MM.1S (cell line): ENCODE data around the gene KDM4B.

ENCODE experiments used
- DNase-seq: peaks from one replicate; pipeline ENCODE4 v3.0.0-alpha.2; 2015
- H2AFZ ChIP-seq: fragments of 300-600 bp; sonication (generic); 2 replicates; pipeline ENCODE4 v1.6.0; 2016; ENCODE audit warnings: antibody characterized with exemption, low read length
- H3F3A ChIP-seq: fragments of 300-600 bp; sonication (generic); 2 replicates; pipeline ENCODE4 v1.6.1; 2016; ENCODE audit warnings: mild to moderate bottlenecking, antibody characterized with exemption, low read length, moderate library complexity, mixed read lengths; ENCODE audit not compliant: insufficient read depth
- H3K27ac ChIP-seq: fragments of 300-600 bp; sonication (generic); 2 replicates; pipeline ENCODE4 v1.5.1; 2016; ENCODE audit warnings: mild to moderate bottlenecking, low read length
- H3K27me3 ChIP-seq: fragments of 300-600 bp; sonication (generic); replicated peaks from 2 replicates; pipeline ENCODE4 v1.6.0; 2016; ENCODE audit warnings: low read length; ENCODE audit not compliant: insufficient read depth
- H3K36me3 ChIP-seq: fragments of 300-600 bp; sonication (generic); replicated peaks from 2 replicates; pipeline ENCODE4 v1.6.1; 2016; ENCODE audit warnings: mild to moderate bottlenecking, low read length, mixed read lengths; ENCODE audit not compliant: insufficient read depth
- H3K4me1 ChIP-seq: fragments of 300-600 bp; sonication (generic); 2 replicates; pipeline ENCODE4 v1.6.1; 2016; ENCODE audit warnings: low read length, mixed read lengths
- H3K4me2 ChIP-seq: fragments of 300-600 bp; sonication (generic); 2 replicates; pipeline ENCODE4 v1.6.0; 2016; ENCODE audit warnings: low read depth, low read length
- H3K4me3 ChIP-seq: fragments of 300-600 bp; sonication (generic); 2 replicates; pipeline ENCODE4 v1.5.1; 2016; ENCODE audit warnings: low read length, mixed read lengths
- H3K79me2 ChIP-seq: fragments of 300-600 bp; sonication (generic); 2 replicates; pipeline ENCODE4 v1.6.1; 2016; ENCODE audit warnings: mixed run types, low read length, mixed read lengths
- H3K9ac ChIP-seq: fragments of 300-600 bp; sonication (generic); 2 replicates; pipeline ENCODE4 v1.6.1; 2016; ENCODE audit warnings: low read length, mixed read lengths
- H3K9me2 ChIP-seq: fragments of 300-600 bp; sonication (generic); replicated peaks from 2 replicates; pipeline ENCODE4 v1.6.1; 2016; ENCODE audit warnings: mild to moderate bottlenecking, low read length, mixed read lengths; ENCODE audit not compliant: insufficient read depth
- H3K9me3 ChIP-seq: fragments of 300-600 bp; sonication (generic); replicated peaks from 2 replicates; pipeline ENCODE4 v1.6.1; 2016; ENCODE audit warnings: mild to moderate bottlenecking, low read length, mixed read lengths; ENCODE audit not compliant: insufficient read depth
- H4K20me1 ChIP-seq: fragments of 300-600 bp; sonication (generic); 2 replicates; pipeline ENCODE4 v1.6.1; 2016; ENCODE audit warnings: mild to moderate bottlenecking, low read length, moderate library complexity, mixed read lengths; ENCODE audit not compliant: insufficient read depth
- CTCF ChIP-seq: fragments of 300-600 bp; sonication (generic); IDR thresholded peaks from 2 replicates; pipeline ENCODE4 v1.5.1; 2016; ENCODE audit warnings: antibody characterized with exemption, low read length, mixed read lengths
- EZH2 ChIP-seq: fragments of 300-600 bp; sonication (generic); optimal IDR thresholded peaks from 2 replicates; pipeline ENCODE3; 2017; ENCODE audit warnings: low read depth, mild to moderate bottlenecking, antibody characterized with exemption, low read length, mixed read lengths
- EZH2phosphoT487 ChIP-seq: fragments of 300-600 bp; sonication (generic); IDR thresholded peaks from 2 replicates; pipeline ENCODE4 v1.6.1; 2018; ENCODE audit warnings: antibody characterized with exemption, low read length

The KDM4B gene

DNA sequence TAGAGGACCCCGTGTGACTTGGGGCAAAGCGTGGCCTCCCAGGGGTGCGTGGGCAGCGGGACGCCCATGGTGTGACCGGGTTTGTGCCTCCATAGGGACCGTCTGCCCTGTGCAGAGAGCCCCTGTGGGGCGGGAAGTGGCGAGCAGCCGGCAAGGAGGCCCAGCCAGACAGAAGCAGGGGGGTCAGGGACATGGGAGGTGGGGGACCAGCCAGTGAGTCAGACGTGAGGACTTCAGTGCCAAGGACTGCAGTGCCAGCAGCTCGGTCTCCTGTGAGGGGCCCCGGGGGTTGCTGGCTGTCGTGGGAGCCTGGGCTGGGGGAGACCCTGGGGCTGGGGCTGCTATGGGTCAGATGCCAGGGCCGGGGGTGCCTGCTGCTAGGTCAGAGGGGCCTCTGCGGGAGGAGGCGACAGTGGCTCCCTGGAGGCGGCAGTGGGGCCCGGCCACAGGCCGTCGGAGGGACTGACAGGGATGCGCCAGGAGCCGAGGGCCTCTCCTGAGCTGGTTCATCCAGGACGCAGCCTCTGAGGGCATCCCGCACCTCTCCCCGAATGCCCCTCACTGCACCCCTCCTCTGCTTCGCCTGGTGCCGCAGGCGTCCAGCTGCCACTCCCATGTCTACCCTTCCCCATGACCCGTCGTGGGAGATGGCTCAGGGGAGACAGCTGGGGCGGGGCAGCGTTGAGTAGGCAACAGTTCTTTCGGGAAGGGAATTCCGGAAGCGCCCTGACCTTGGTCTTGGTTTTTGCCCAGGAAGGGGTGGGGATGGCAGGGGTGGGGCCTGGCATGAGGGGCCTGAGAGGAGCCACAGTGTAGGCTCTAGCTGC is 80.0 kb downstream of the KDM4B start:
- Histone ChIP-seq H3K4me1 (no peaks in the 10 kb centered on the region), H3K4me2 (no peak overlapping the region), H3K27ac (no peak overlapping the region), H3K9me3 (no peaks in the 10 kb centered on the region), H3K4me3 (no peak overlapping the region), H3K79me2 (peaks cover 16% of the 10 kb centered on the region), H3K9ac (no peak overlapping the region), H3K9me2 (no peaks in the 10 kb centered on the region), H2AFZ (no peak overlapping the region), H4K20me1 (no peaks in the 10 kb centered on the region), H3K27me3 (no peaks in the 10 kb centered on the region), H3F3A (no peaks in the 10 kb centered on the region), H3K36me3 (peaks cover 3% of the 10 kb centered on the region; the same call in 1 of the 2 replicates)
- no peak for TF ChIP-seq EZH2
- DNase-seq = no peak

- H3K4me3 ChIP-seq = no peak overlapping the region
- no peaks in the 10 kb centered on the region for H4K20me1 ChIP-seq
- no peak for TF ChIP-seq CTCF
- TF ChIP-seq EZH2 = no peak
- no peak for TF ChIP-seq EZH2phosphoT487
- no peaks in the 10 kb centered on the region for H3K9me3 ChIP-seq
- no peak overlapping the region for H2AFZ ChIP-seq
- H3K27me3 ChIP-seq = no peaks in the 10 kb centered on the region
- H3K9ac ChIP-seq = no peak overlapping the region
- no peaks in the 10 kb centered on the region for H3F3A ChIP-seq
- no peaks in the 10 kb centered on the region for H3K4me1 ChIP-seq
- peaks cover 14% of the 10 kb centered on the region for H3K79me2 ChIP-seq
- H3K36me3 ChIP-seq = peaks cover 3% of the 10 kb centered on the region; the same call in 1 of the 2 replicates
- no peaks in the 10 kb centered on the region for H3K9me2 ChIP-seq
- no peak overlapping the region for H3K4me2 ChIP-seq
- H3K27ac ChIP-seq = no peak overlapping the region
- no peak for DNase-seq
Observed at GRCh38 chr19:5049561-5049960, 80.6 kb downstream of the KDM4B start.

- Histone ChIP-seq H3K9me3 (no peaks in the 10 kb centered on the region), H3F3A (no peaks in the 10 kb centered on the region), H3K9me2 (no peaks in the 10 kb centered on the region), H3K27ac (no peak overlapping the region), H3K36me3 (peaks cover 3% of the 10 kb centered on the region; the same call in 1 of the 2 replicates), H3K79me2 (peaks cover 12% of the 10 kb centered on the region), H2AFZ (no peak overlapping the region), H4K20me1 (no peaks in the 10 kb centered on the region), H3K4me2 (no peak overlapping the region), H3K27me3 (no peaks in the 10 kb centered on the region), H3K4me1 (no peaks in the 10 kb centered on the region), H3K4me3 (no peak overlapping the region), H3K9ac (no peak overlapping the region)
- no peak for TF ChIP-seq EZH2phosphoT487
- no peak for TF ChIP-seq CTCF
- no peak for TF ChIP-seq EZH2
- DNase-seq = no peak
Observed at GRCh38 chr19:5050067-5050656, 81.2 kb downstream of the KDM4B start.

DNA sequence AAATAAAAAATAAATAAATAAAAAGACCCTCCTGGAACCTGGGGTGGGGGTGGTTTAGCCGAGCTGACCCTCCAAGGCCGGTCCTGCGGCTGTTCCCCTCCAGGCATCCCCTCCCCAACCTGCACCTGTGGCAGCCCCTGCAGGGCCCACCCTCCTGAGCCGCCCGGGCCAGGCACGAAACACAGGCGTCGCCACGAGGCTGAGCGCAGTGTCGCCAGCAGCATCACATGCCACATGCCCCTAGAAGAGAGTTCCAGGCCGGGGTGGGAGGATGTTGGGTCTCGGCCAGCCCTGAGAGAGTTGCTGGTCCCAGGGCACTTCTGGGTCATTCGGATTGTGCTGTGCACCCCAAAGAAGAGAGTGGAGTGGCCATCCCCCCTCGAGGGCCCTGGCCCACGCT is 82.0 kb downstream of the KDM4B start:
- no peaks in the 10 kb centered on the region for H3K9me2 ChIP-seq
- no peaks in the 10 kb centered on the region for H3F3A ChIP-seq
- no peaks in the 10 kb centered on the region for H3K4me1 ChIP-seq
- DNase-seq = no peak
- H4K20me1 ChIP-seq = no peaks in the 10 kb centered on the region
- H3K36me3 ChIP-seq = peaks cover 3% of the 10 kb centered on the region; the same call in 1 of the 2 replicates
- H3K79me2 ChIP-seq = peaks cover 12% of the 10 kb centered on the region
- no peak overlapping the region for H3K9ac ChIP-seq
- no peak overlapping the region for H3K4me3 ChIP-seq
- H2AFZ ChIP-seq = no peak overlapping the region
- no peaks in the 10 kb centered on the region for H3K27me3 ChIP-seq
- H3K27ac ChIP-seq = no peak overlapping the region
- H3K9me3 ChIP-seq = no peaks in the 10 kb centered on the region
- no peak overlapping the region for H3K4me2 ChIP-seq
- no peak for TF ChIP-seq EZH2
- no peak for TF ChIP-seq CTCF
- TF ChIP-seq EZH2phosphoT487 = no peak
